HepG2 (cell line): ENCODE measurements around the gene NACC2. TPM values are rescaled to one million over a fixed set of nuclear protein-coding genes. Genes with fewer than 3 reads are reported as not detected.

Source experiments
- AHR ChIP-seq: IDR thresholded peaks from 2 replicates; pipeline ENCODE4 v1.6.1; 2018; ENCODE audit warnings: missing genetic modification reagents, missing compliant biosample characterization
- CBX1 ChIP-seq: IDR thresholded peaks from one replicate; pipeline ENCODE4 v1.6.1; 2016; ENCODE audit warnings: antibody characterized with exemption, low read depth
- CEBPB ChIP-seq: IDR thresholded peaks from 2 replicates; pipeline ENCODE4 v1.6.1; 2011; ENCODE audit warnings: low read depth, low read length, improper control_type of control experiment, borderline replicate concordance
- DMTF1 ChIP-seq: sonication (generic); formaldehyde crosslinking; IDR thresholded peaks from 2 replicates; pipeline ENCODE4 v1.4.0; 2020; ENCODE audit warnings: mild to moderate bottlenecking, missing genetic modification reagents
- GABPA ChIP-seq, 2 experiments: IDR thresholded peaks; 2 replicates each; pipeline ENCODE4 v1.6.1; 2011 to 2016; ENCODE audit warnings: low read depth in 2 of 2, low read length in 1 of 2, missing biosample characterization in 1 of 2, missing genetic modification characterization in 1 of 2
- KAT7 ChIP-seq: IDR thresholded peaks from 2 replicates; pipeline ENCODE4 v1.6.1; 2018; ENCODE audit warnings: borderline replicate concordance, missing compliant biosample characterization
- MTA3 ChIP-seq: sonication (generic); formaldehyde crosslinking; IDR thresholded peaks from 2 replicates; pipeline ENCODE4 v1.4.0; 2020; ENCODE audit warnings: missing genetic modification reagents
- NPAS2 ChIP-seq: sonication (generic); formaldehyde crosslinking; IDR thresholded peaks from 2 replicates; pipeline ENCODE4 v1.8.0; 2022; ENCODE audit warnings: mild to moderate bottlenecking, missing genetic modification reagents, borderline replicate concordance
- PITX1 ChIP-seq: sonication (generic); formaldehyde crosslinking; IDR thresholded peaks from 2 replicates; pipeline ENCODE4 v1.5.1; 2020; ENCODE audit warnings: mild to moderate bottlenecking, missing genetic modification reagents
- PLRG1 ChIP-seq: fragments of 450-650 bp; conservative IDR thresholded peaks from 2 replicates; pipeline ENCODE4 v1.6.1; 2016
- RXRB ChIP-seq: IDR thresholded peaks from 2 replicates; pipeline ENCODE4 v1.6.1; 2016; ENCODE audit warnings: borderline replicate concordance, missing genetic modification reagents, missing compliant biosample characterization
- SALL1 ChIP-seq: sonication (generic); formaldehyde crosslinking; IDR thresholded peaks from 2 replicates; pipeline ENCODE4 v1.8.0; 2022; ENCODE audit warnings: mild to moderate bottlenecking, missing genetic modification reagents
- SRSF1 ChIP-seq: fragments of 200-400 bp; formaldehyde crosslinking; optimal IDR thresholded peaks from 2 replicates; pipeline ENCODE3; 2017; ENCODE audit warnings: mild to moderate bottlenecking, low read depth, low read length, moderate library complexity
- XRCC5 ChIP-seq: fragments of 200-400 bp; formaldehyde crosslinking; optimal IDR thresholded peaks from 2 replicates; pipeline ENCODE3; 2017; ENCODE audit warnings: mild to moderate bottlenecking, low read length
- ZBTB1 ChIP-seq: sonication (generic); formaldehyde crosslinking; IDR thresholded peaks from 2 replicates; pipeline ENCODE4 v1.4.0; 2020; ENCODE audit warnings: missing genetic modification reagents, borderline replicate concordance
- ZIK1 ChIP-seq: sonication (generic); formaldehyde crosslinking; IDR thresholded peaks from 2 replicates; pipeline ENCODE4 v1.5.0; 2020; ENCODE audit warnings: mild to moderate bottlenecking, low read depth, missing genetic modification reagents, borderline replicate concordance
- ZNF329 ChIP-seq: sonication (generic); formaldehyde crosslinking; IDR thresholded peaks from 2 replicates; pipeline ENCODE4 v1.9.0; 2021; ENCODE audit warnings: low read depth, mild to moderate bottlenecking, missing genetic modification reagents
- ZNF441 ChIP-seq: sonication (generic); formaldehyde crosslinking; IDR thresholded peaks from 2 replicates; pipeline ENCODE4 v1.7.0; 2021; ENCODE audit warnings: missing genetic modification reagents, borderline replicate concordance
- ZNF773 ChIP-seq: sonication (generic); formaldehyde crosslinking; IDR thresholded peaks from 2 replicates; pipeline ENCODE4 v1.4.0; 2020; ENCODE audit warnings: missing genetic modification reagents, borderline replicate concordance
- polyA plus RNA-seq, 8 experiments: library from polyadenylated mRNA; depleted of rRNA in 3 of 8; stranded (reverse) in 7 of 8; unstranded in 1 of 8; fragments of >200 nt; fragmentation: Illumina TruSeq in 4 of 8; extraction: Trizol in 4 of 8; gene quantifications; 2 replicates each; pipeline versions ENCODE4 v1.2.1 to v1.2.3, GENCODE V29; 2011 to 2016; ENCODE audit warnings: low read depth in 4 of 8, missing spikeins in 1 of 8, mixed read lengths in 1 of 8; ENCODE audit not compliant: insufficient read depth in 1 of 8
- total RNA-seq, 5 experiments: library from RNA; depleted of rRNA; stranded (reverse); fragments of >200 nt; fragmentation: Illumina TruSeq; extraction: Trizol; gene quantifications; 2 replicates each; pipeline ENCODE4 v1.2.3, GENCODE V29; 2016; ENCODE audit warnings: low read depth in 1 of 5
- TF ChIP-seq, protein P1 (sequence below): sonication (generic); formaldehyde crosslinking; IDR thresholded peaks from 2 replicates; pipeline ENCODE4 v1.4.0; 2020; ENCODE audit warnings: missing genetic modification reagents, borderline replicate concordance
- TF ChIP-seq, protein P2 (sequence below): sonication (generic); formaldehyde crosslinking; IDR thresholded peaks from 2 replicates; pipeline ENCODE4 v1.8.0; 2022; ENCODE audit warnings: missing genetic modification reagents, mild to moderate bottlenecking, inconsistent platforms, borderline replicate concordance
- TF ChIP-seq, protein P3 (sequence below): IDR thresholded peaks from 2 replicates; pipeline ENCODE4 v1.6.1; 2016; ENCODE audit warnings: missing genetic modification reagents, missing compliant biosample characterization
- TF ChIP-seq, protein P4 (sequence below): IDR thresholded peaks from 2 replicates; pipeline ENCODE4 v1.6.1; 2016; ENCODE audit warnings: low read depth, borderline replicate concordance

NACC2 gene
- total and polyA plus RNA-seq, 2 of the 13 experiments (the other 11 are each of a cell fraction or from before 2014, with no cell fraction given): 5.9 to 12.3 TPM

- no peak for TF ChIP-seq CBX1
- no peak for TF ChIP-seq ZNF773
- TF ChIP-seq KAT7 (CRISPR knock-in tag): no peak
- 0 out of 2 replicates have a peak, but pooled peaks have one; percentile 20 for TF ChIP-seq ZIK1 (CRISPR knock-in tag)
- peak; percentile 49 for TF ChIP-seq XRCC5
- TF ChIP-seq SALL1 (CRISPR knock-in tag): no peak; the same call in 1 of the 2 replicates
- TF ChIP-seq RXRB (CRISPR knock-in tag): no peak
- no peak for TF ChIP-seq MTA3 (CRISPR knock-in tag)
- TF ChIP-seq, protein P1, sequence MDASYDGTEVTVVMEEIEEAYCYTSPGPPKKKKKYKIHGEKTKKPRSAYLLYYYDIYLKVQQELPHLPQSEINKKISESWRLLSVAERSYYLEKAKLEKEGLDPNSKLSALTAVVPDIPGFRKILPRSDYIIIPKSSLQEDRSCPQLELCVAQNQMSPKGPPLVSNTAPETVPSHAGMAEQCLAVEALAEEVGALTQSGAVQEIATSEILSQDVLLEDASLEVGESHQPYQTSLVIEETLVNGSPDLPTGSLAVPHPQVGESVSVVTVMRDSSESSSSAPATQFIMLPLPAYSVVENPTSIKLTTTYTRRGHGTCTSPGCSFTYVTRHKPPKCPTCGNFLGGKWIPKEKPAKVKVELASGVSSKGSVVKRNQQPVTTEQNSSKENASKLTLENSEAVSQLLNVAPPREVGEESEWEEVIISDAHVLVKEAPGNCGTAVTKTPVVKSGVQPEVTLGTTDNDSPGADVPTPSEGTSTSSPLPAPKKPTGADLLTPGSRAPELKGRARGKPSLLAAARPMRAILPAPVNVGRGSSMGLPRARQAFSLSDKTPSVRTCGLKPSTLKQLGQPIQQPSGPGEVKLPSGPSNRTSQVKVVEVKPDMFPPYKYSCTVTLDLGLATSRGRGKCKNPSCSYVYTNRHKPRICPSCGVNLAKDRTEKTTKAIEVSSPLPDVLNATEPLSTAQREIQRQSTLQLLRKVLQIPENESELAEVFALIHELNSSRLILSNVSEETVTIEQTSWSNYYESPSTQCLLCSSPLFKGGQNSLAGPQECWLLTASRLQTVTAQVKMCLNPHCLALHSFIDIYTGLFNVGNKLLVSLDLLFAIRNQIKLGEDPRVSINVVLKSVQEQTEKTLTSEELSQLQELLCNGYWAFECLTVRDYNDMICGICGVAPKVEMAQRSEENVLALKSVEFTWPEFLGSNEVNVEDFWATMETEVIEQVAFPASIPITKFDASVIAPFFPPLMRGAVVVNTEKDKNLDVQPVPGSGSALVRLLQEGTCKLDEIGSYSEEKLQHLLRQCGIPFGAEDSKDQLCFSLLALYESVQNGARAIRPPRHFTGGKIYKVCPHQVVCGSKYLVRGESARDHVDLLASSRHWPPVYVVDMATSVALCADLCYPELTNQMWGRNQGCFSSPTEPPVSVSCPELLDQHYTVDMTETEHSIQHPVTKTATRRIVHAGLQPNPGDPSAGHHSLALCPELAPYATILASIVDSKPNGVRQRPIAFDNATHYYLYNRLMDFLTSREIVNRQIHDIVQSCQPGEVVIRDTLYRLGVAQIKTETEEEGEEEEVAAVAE (CRISPR knock-in tag): peak; percentile 28; the same call in 1 of the 2 replicates
- TF ChIP-seq ZNF329 (CRISPR knock-in tag): no peak
- TF ChIP-seq SRSF1: no peak
- TF ChIP-seq, protein P2, sequence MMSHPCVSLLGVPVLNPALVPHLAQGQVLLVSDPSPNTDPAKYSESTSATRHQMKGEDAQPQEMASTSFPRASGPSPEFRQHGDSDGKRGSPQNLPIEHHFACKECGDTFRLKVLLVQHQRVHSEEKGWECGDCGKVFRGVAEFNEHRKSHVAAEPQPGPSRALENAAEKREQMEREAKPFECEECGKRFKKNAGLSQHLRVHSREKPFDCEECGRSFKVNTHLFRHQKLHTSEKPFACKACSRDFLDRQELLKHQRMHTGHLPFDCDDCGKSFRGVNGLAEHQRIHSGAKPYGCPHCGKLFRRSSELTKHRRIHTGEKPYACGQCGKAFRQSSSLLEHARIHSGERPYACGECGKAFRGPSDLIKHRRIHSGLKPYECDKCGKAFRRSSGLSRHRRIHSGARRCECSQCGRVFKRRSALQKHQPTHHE (CRISPR knock-in tag): no peak
- no peak for TF ChIP-seq NPAS2 (CRISPR knock-in tag)
- TF ChIP-seq CEBPB: no peak
- TF ChIP-seq PITX1 (CRISPR knock-in tag): no peak
- peak; percentile 97 for TF ChIP-seq GABPA (IDR thresholded peaks at IDR 0.05; ENCODE audit: low read depth, low read length)
- TF ChIP-seq GABPA (CRISPR knock-in tag; IDR thresholded peaks at IDR 0.05; ENCODE audit: low read depth): peak; percentile 94
- no peak for TF ChIP-seq ZBTB1
- TF ChIP-seq AHR (CRISPR knock-in tag): no peak
- no peak for TF ChIP-seq DMTF1 (CRISPR knock-in tag)
- TF ChIP-seq ZNF441 (CRISPR knock-in tag): no peak
- TF ChIP-seq, protein P3, sequence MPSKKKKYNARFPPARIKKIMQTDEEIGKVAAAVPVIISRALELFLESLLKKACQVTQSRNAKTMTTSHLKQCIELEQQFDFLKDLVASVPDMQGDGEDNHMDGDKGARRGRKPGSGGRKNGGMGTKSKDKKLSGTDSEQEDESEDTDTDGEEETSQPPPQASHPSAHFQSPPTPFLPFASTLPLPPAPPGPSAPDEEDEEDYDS (CRISPR knock-in tag): no peak
- TF ChIP-seq, protein P4, sequence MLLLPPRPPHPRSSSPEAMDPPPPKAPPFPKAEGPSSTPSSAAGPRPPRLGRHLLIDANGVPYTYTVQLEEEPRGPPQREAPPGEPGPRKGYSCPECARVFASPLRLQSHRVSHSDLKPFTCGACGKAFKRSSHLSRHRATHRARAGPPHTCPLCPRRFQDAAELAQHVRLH (CRISPR knock-in tag): 0 out of 2 replicates have a peak, but pooled peaks have one; percentile 45
- no peak for TF ChIP-seq PLRG1
These were observed 133.8 kb downstream of the NACC2 start, which contains the start of gene UBAC1 (continued) for GRCh38 chr9:135961277-135961715.
